Activated CD8-positive, alpha-beta T cell treated with anti-CD3 and anti-CD28 coated beads, Interleukin-2, amount 10 ng/mL, durations not matched to agents 7 days and 5 days (primary cell): ENCODE data around the gene SMG5. TPM values are rescaled to one million over a fixed set of nuclear protein-coding genes. Genes with fewer than 3 reads are reported as not detected.

Source experiments
- ATAC-seq: fragments of 150-1000 bp; cut with Tn5 transposase; one replicate; pipeline ENCODE4 v1.10.0; 2021; ENCODE audit warnings: moderate library complexity
- CTCF ChIA-PET: fragments of 350-600 bp; sonication (Branson Sonifier 250); formaldehyde crosslinking; loops from one replicate; lab custom pipeline; 2021; ENCODE audit warnings: antibody characterized with exemption; lab: Charles Lee
- POLR2A ChIA-PET: fragments of 350-600 bp; sonication (Branson Sonifier 250); formaldehyde crosslinking; loops from one replicate; lab custom pipeline; 2021; ENCODE audit warnings: antibody characterized with exemption; lab: Charles Lee
- DNase-seq: peaks from one replicate; pipeline ENCODE4 v3.0.0-alpha.2; 2020
- H3K27ac Mint-ChIP-seq: one replicate; pipeline ENCODE4 v1.8.0; 2021; ENCODE audit warnings: mild to moderate bottlenecking, mixed read lengths
- H3K27me3 Mint-ChIP-seq: one replicate; pipeline ENCODE4 v1.8.0; 2021; ENCODE audit warnings: low read depth, mixed read lengths
- H3K36me3 Mint-ChIP-seq: one replicate; pipeline ENCODE4 v1.8.0; 2021; ENCODE audit warnings: low read depth, mixed read lengths
- H3K4me1 Mint-ChIP-seq: one replicate; pipeline ENCODE4 v1.8.0; 2021; ENCODE audit warnings: low read depth, mixed read lengths
- H3K4me3 Mint-ChIP-seq: one replicate; pipeline ENCODE4 v1.8.0; 2021; ENCODE audit warnings: mild to moderate bottlenecking, mixed read lengths
- H3K9me3 Mint-ChIP-seq: one replicate; pipeline ENCODE4 v1.8.0; 2022; ENCODE audit warnings: mixed read lengths; ENCODE audit not compliant: insufficient read depth
- total RNA-seq, 2 experiments: library from RNA; stranded (reverse); gene quantifications; one replicate each; pipeline ENCODE4 v1.2.3, GENCODE V29; 2021

Gene SMG5
- total RNA-seq, 2 experiments from 2014 or later = 75.2 to 78.2 TPM

GRCh38 chr1:156214024-156214748 lies 68.4 kb downstream of the SMG5 start:
- ChIA-PET POLR2A (interaction anchor here (1.5 to 6.9 kb wide), 6 partner anchors 10 to 65 kb away, joined by 6 to 195 read pairs (median 26); partner anchors contain the start of gene SLC25A44), CTCF (interaction anchor here (0.6 to 4.9 kb wide), 2 partner anchors 11 to 66 kb away, joined by 3 to 68 read pairs; no protein-coding TSS in a partner anchor)
- Mint-ChIP-seq H3K27me3 (no peaks in the 10 kb centered on the region), H3K9me3 (no peaks in the 10 kb centered on the region), H3K27ac (peak overlapping the region; percentile 90), H3K4me1 (peaks cover 51% of the 10 kb centered on the region), H3K36me3 (peaks cover 65% of the 10 kb centered on the region), H3K4me3 (peak overlapping the region; percentile 73)
- DNase-seq = no peak
- ATAC-seq = no peak

GRCh38 chr1:156213644-156213966 lies 69.0 kb downstream of the SMG5 start:
- H3K27me3 Mint-ChIP-seq = no peaks in the 10 kb centered on the region
- CTCF ChIA-PET = interaction anchor here (0.9 to 4.9 kb wide), 8 partner anchors 8 to 86 kb away, joined by 3 to 68 read pairs (median 3); partner anchors contain the start of gene SLC25A44
- H3K36me3 Mint-ChIP-seq = peaks cover 68% of the 10 kb centered on the region
- H3K4me3 Mint-ChIP-seq = peak overlapping the region; percentile 96
- H3K9me3 Mint-ChIP-seq = no peaks in the 10 kb centered on the region
- ATAC-seq (no peak), DNase-seq (no peak)
- peak overlapping the region; percentile 99 for H3K27ac Mint-ChIP-seq
- H3K4me1 Mint-ChIP-seq = peaks cover 49% of the 10 kb centered on the region
- POLR2A ChIA-PET = interaction anchor here (0.7 to 6.9 kb wide), 11 partner anchors 10 to 1793 kb away, joined by 3 to 195 read pairs (median 10); partner anchors contain the start of genes SLC25A44, SMG5 and TMEM79

- Mint-ChIP-seq H3K9me3 (no peaks in the 10 kb centered on the region), H3K27me3 (no peaks in the 10 kb centered on the region), H3K4me3 (peak within 1 kb of the TSS; percentile 96), H3K36me3 (peaks cover 66% of the 10 kb centered on the region), H3K27ac (peak within 1 kb of the TSS; percentile 99), H3K4me1 (peaks cover 45% of the 10 kb centered on the region)
- DNase-seq (peak; percentile 98), ATAC-seq (peak; percentile 96)
- CTCF ChIA-PET = interaction anchor here (0.6 to 4.9 kb wide), 18 partner anchors 9 to 616 kb away, joined by 3 to 68 read pairs (median 3); partner anchors contain the start of genes SLC25A44 and SMG5
- POLR2A ChIA-PET = interaction anchor here (0.6 to 6.9 kb wide), 22 partner anchors 9 to 1793 kb away, joined by 3 to 195 read pairs (median 4); partner anchors contain the start of genes PAQR6, SEMA4A, SLC25A44 and SMG5
Observed at GRCh38 chr1:156212833-156213643, 69.6 kb downstream of the SMG5 start, which contains the start of gene PMF1. PMF1 (plus strand) TSS chr1:156213007; CDS start chr1:156213016, 9 bp downstream.

GRCh38 chr1:156212130-156212529 lies 70.5 kb downstream of the SMG5 start:
- Mint-ChIP-seq H3K36me3 (peaks cover 68% of the 10 kb centered on the region), H3K27ac (peak overlapping the region; percentile 99), H3K9me3 (no peaks in the 10 kb centered on the region), H3K4me3 (peak overlapping the region; percentile 96), H3K4me1 (peaks cover 36% of the 10 kb centered on the region), H3K27me3 (no peaks in the 10 kb centered on the region)
- DNase-seq = no peak
- ChIA-PET CTCF (interaction anchor here (0.6 to 4.9 kb wide), 9 partner anchors 10 to 615 kb away, joined by 3 to 68 read pairs (median 4); partner anchors contain the start of gene SLC25A44), POLR2A (interaction anchor here (0.6 to 6.9 kb wide), 14 partner anchors 8 to 360 kb away, joined by 3 to 195 read pairs (median 8); partner anchors contain the start of genes SEMA4A, SLC25A44, SMG5 and SYT11)
- ATAC-seq = no peak

- DNase-seq (no peak), ATAC-seq (no peak)
- no peaks in the 10 kb centered on the region for H3K27me3 Mint-ChIP-seq
- no peaks in the 10 kb centered on the region for H3K9me3 Mint-ChIP-seq
- POLR2A ChIA-PET = interaction anchor here (0.6 to 6.9 kb wide), 5 partner anchors 12 to 57 kb away, joined by 3 to 195 read pairs (median 5); partner anchors contain the start of genes SEMA4A and SLC25A44
- H3K4me3 Mint-ChIP-seq = no peak overlapping the region
- peaks cover 31% of the 10 kb centered on the region for H3K4me1 Mint-ChIP-seq
- H3K27ac Mint-ChIP-seq = peak overlapping the region; percentile 60
- CTCF ChIA-PET = interaction anchor here (0.9 kb wide), 1 partner anchor 18 kb away, joined by 3 read pairs; the partner anchor contains the start of gene SLC25A44
- peaks cover 68% of the 10 kb centered on the region for H3K36me3 Mint-ChIP-seq
Observed at GRCh38 chr1:156211243-156211642, 71.4 kb downstream of the SMG5 start.

- Mint-ChIP-seq H3K27me3 (no peaks in the 10 kb centered on the region), H3K4me1 (peaks cover 9% of the 10 kb centered on the region), H3K9me3 (no peaks in the 10 kb centered on the region), H3K36me3 (peaks cover 40% of the 10 kb centered on the region), H3K27ac (no peak overlapping the region), H3K4me3 (no peak overlapping the region)
- ChIA-PET CTCF (interaction anchor here (1.2 kb wide), 1 partner anchor 21 kb away, joined by 3 read pairs; no protein-coding TSS in a partner anchor), POLR2A (interaction anchor here (2.7 kb wide), 1 partner anchor 8 kb away, joined by 15 read pairs; the partner anchor contains the start of gene PMF1)
- DNase-seq (no peak), ATAC-seq (no peak)
Observed at GRCh38 chr1:156204686-156205085, 77.9 kb downstream of the SMG5 start.

GRCh38 chr1:156203331-156203730 lies 79.3 kb downstream of the SMG5 start:
- ATAC-seq (no peak), DNase-seq (no peak)
- POLR2A ChIA-PET = interaction anchor here (2.7 kb wide), 1 partner anchor 10 kb away, joined by 15 read pairs; the partner anchor contains the start of gene PMF1
- Mint-ChIP-seq H3K4me1 (peaks cover 23% of the 10 kb centered on the region), H3K4me3 (no peak overlapping the region), H3K36me3 (peaks cover 41% of the 10 kb centered on the region), H3K27me3 (no peaks in the 10 kb centered on the region), H3K27ac (no peak overlapping the region), H3K9me3 (no peaks in the 10 kb centered on the region)
- CTCF ChIA-PET = interaction anchor here (0.7 to 7.6 kb wide), 3 partner anchors 9 to 22 kb away, joined by 3 to 65 read pairs (median 4); partner anchors contain the start of gene SLC25A44

GRCh38 chr1:156200044-156200443 lies 82.6 kb downstream of the SMG5 start:
- DNase-seq = no peak
- Mint-ChIP-seq H3K9me3 (no peaks in the 10 kb centered on the region), H3K36me3 (peaks cover 43% of the 10 kb centered on the region), H3K4me1 (peaks cover 55% of the 10 kb centered on the region), H3K4me3 (no peak overlapping the region), H3K27me3 (no peaks in the 10 kb centered on the region), H3K27ac (peak overlapping the region; percentile 90)
- ATAC-seq = no peak
- ChIA-PET POLR2A (interaction anchor here (1.7 to 10.4 kb wide), 3 partner anchors 12 to 26 kb away, joined by 4 to 195 read pairs (median 6); partner anchors contain the start of gene PMF1), CTCF (interaction anchor here (1.1 to 7.6 kb wide), 7 partner anchors 10 to 120 kb away, joined by 3 to 65 read pairs (median 9); partner anchors contain the start of gene PMF1)

Other genes starting within 250 kb of the SMG5 start
- 10 to 100 TPM; 32.8 to 33.3 TPM for gene UBQLN4, start 229.0 kb downstream of the SMG5 start, total RNA-seq
- 10 to 100 TPM; 72.4 to 74.1 TPM for gene LAMTOR2, start 228.0 kb downstream of the SMG5 start, total RNA-seq
- gene RAB25, start 221.7 kb downstream of the SMG5 start, total RNA-seq = under 1 TPM in 1 of 2 experiments, not detected in 1; 0.50 TPM
- gene MEX3A, start 200.4 kb downstream of the SMG5 start, total RNA-seq = under 1 TPM; 0.05 TPM
- gene LMNA, start 168.1 kb downstream of the SMG5 start, total RNA-seq = 10 to 100 TPM in 1 of 2 experiments, 1 to 10 TPM in 1; 8.5 to 10.3 TPM
- gene SEMA4A, start 129.2 kb downstream of the SMG5 start, total RNA-seq = 10 to 100 TPM; 16.8 to 17.8 TPM
- gene SLC25A44, start 88.7 kb downstream of the SMG5 start, total RNA-seq = 10 to 100 TPM; 31.8 to 33.8 TPM
- gene PMF1, start 69.8 kb downstream of the SMG5 start, total RNA-seq = 10 to 100 TPM; 72.3 to 77.3 TPM
- 1 to 10 TPM; 2.8 TPM for gene BGLAP, start 40.6 kb downstream of the SMG5 start, total RNA-seq
- 1 to 10 TPM; 8.6 to 9.9 TPM for gene PAQR6, start 34.8 kb downstream of the SMG5 start, total RNA-seq
- 10 to 100 TPM in 1 of 2 experiments, 1 to 10 TPM in 1; 9.1 to 11.0 TPM for gene TMEM79, start 1.5 kb upstream of the SMG5 start, total RNA-seq
- gene GLMP, start 12.9 kb upstream of the SMG5 start, total RNA-seq = 10 to 100 TPM; 27.7 to 29.8 TPM
- not detected for gene VHLL, start 16.5 kb upstream of the SMG5 start, total RNA-seq
- 100 to 1,000 TPM; 266 to 269 TPM for gene CCT3, start 55.5 kb upstream of the SMG5 start, total RNA-seq
- gene TSACC, start 55.7 kb upstream of the SMG5 start, total RNA-seq = under 1 TPM; 0.73 to 0.76 TPM
- not detected for gene RHBG, start 86.4 kb upstream of the SMG5 start, total RNA-seq
- 10 to 100 TPM; 34.8 to 40.1 TPM for gene MEF2D, start 217.9 kb upstream of the SMG5 start, total RNA-seq